ENCODE measurements around the gene DAAM2. TPM values are rescaled to one million over a fixed set of nuclear protein-coding genes. Genes with fewer than 3 reads are reported as not detected.

The DAAM2 gene
- total and polyA plus RNA-seq, 2 donors (not counting 3 experiments of a cell fraction or from before 2014, with no cell fraction given): 0.42 to 0.44 TPM

DNA sequence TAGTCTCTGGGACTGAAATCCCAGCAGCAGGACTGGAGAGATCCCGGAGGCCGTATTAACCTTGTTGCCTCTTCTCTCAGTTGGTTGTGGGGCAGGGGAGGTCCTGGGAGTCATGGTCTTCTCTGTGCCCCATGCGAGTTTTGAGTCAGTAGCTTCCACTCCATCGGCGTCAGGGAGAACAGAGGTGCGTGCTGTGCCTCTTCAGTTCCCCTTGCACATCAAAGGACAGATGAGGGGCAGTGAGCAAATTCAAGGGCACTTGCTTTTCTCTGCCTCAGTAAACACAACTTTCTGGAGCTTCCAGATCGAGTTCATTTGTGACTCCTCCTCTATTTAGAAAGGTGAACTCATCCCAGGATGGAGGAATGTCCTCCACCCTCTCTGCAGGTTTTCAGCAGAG, 93.5 kb downstream of the DAAM2 start:
- no peaks in the 10 kb centered on the region for H3K9me3 ChIP-seq (replicated peaks; ENCODE audit: control insufficient read depth, insufficient read depth, low read length)
- FAIRE-seq (no peak), DNase-seq (ENCODE audit: low read depth, low spot score) (no peak)
- no peaks in the 10 kb centered on the region for H3K9me1 ChIP-seq (replicated peaks; ENCODE audit: control insufficient read depth, extremely low read depth, insufficient read depth, low read length)
- H2AFZ ChIP-seq (ENCODE audit: low read depth, low read length): no peak overlapping the region
- H3K9ac ChIP-seq (replicated peaks; ENCODE audit: extremely low read depth, insufficient read depth, low read length): no peak overlapping the region
- H3K4me1 ChIP-seq (ENCODE audit: control insufficient read depth, extremely low read depth, insufficient read depth, low read length): peaks cover 32% of the 10 kb centered on the region
- POLR2A ChIA-PET: no interaction called here
- no peaks in the 10 kb centered on the region for H4K20me1 ChIP-seq (replicated peaks; ENCODE audit: control insufficient read depth, extremely low read depth, insufficient read depth, low read length)
- H3K27ac ChIP-seq (ENCODE audit: insufficient read depth, low read depth, low read length): no peak overlapping the region
- dilution Hi-C loops (cut with MboI; ENCODE audit: extremely low pct_ligation_motif_present, low sequenced_read_pairs) (no loop called here), intact Hi-C loops (cut with micrococcal nuclease) (loop anchor here (5.0 to 10.0 kb wide), 3 partner anchors 161 to 1109 kb away; partner anchors contain the start of gene KIF6)
- H3K4me2 ChIP-seq (ENCODE audit: insufficient read depth, low read length): no peak overlapping the region
- H3K36me3 ChIP-seq (ENCODE audit: control insufficient read depth in 2 of 2, extremely low read depth in 1 of 2, insufficient read depth in 2 of 2, low read length in 2 of 2): no peaks in the 10 kb centered on the region
- TF ChIP-seq, protein P1, sequence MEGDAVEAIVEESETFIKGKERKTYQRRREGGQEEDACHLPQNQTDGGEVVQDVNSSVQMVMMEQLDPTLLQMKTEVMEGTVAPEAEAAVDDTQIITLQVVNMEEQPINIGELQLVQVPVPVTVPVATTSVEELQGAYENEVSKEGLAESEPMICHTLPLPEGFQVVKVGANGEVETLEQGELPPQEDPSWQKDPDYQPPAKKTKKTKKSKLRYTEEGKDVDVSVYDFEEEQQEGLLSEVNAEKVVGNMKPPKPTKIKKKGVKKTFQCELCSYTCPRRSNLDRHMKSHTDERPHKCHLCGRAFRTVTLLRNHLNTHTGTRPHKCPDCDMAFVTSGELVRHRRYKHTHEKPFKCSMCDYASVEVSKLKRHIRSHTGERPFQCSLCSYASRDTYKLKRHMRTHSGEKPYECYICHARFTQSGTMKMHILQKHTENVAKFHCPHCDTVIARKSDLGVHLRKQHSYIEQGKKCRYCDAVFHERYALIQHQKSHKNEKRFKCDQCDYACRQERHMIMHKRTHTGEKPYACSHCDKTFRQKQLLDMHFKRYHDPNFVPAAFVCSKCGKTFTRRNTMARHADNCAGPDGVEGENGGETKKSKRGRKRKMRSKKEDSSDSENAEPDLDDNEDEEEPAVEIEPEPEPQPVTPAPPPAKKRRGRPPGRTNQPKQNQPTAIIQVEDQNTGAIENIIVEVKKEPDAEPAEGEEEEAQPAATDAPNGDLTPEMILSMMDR (IDR thresholded peaks at IDR 0.05; ENCODE audit: extremely low read depth in 1 of 2, insufficient read depth in 1 of 2, low read depth in 1 of 2, low read length in 2 of 2): no peak
- TF ChIP-seq POLR2A (IDR thresholded peaks at IDR 0.05; ENCODE audit: low read depth, low read length): no peak
- TF ChIP-seq POLR2AphosphoS5 (IDR thresholded peaks at IDR 0.05; ENCODE audit: insufficient read depth, low read depth, low read length): no peak
- TF ChIP-seq MYC (IDR thresholded peaks at IDR 0.05; ENCODE audit: low read depth, low read length): no peak
- CTCF ChIA-PET: interaction anchor here (13.2 kb wide), 1 partner anchor 20 kb away, joined by 313 read pairs; no protein-coding TSS in a partner anchor
- BruUV-seq (replicated peaks): no TSS peak
- no peaks in the 10 kb centered on the region for H3K79me2 ChIP-seq (ENCODE audit: control insufficient read depth, insufficient read depth, low read length)
- H3K4me3 ChIP-seq (replicated peaks in 1 of 3; ENCODE audit: insufficient read depth in 1 of 3, low read depth in 1 of 3, low read length in 3 of 3): no peak overlapping the region
- no peaks in the 10 kb centered on the region for H3K27me3 ChIP-seq (ENCODE audit: control insufficient read depth in 2 of 2, insufficient read depth in 2 of 2, low read length in 2 of 2)

DNA sequence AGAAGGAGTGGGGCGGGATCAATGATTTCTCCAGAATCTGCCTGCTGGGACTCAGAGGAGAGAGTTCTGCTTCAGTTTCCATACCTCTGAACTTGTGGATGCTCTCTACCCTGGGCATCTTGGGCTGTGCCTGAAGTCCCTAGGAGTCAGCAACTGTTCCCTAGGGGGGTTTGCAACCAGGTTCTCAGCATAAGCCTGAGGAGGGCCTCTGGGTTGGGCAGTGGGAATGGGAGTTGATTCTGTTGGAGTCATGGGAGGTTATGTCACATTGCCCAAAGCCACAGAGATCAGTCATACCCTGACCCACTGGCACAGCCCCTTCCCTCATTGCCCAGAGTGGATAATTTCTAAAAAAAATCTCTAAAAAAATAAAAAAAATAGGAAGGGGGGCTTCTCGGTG, 94.7 kb downstream of the DAAM2 start:
- H3K9me1 ChIP-seq (replicated peaks; ENCODE audit: control insufficient read depth, extremely low read depth, insufficient read depth, low read length): no peaks in the 10 kb centered on the region
- H3K9ac ChIP-seq (replicated peaks; ENCODE audit: extremely low read depth, insufficient read depth, low read length): no peak overlapping the region
- H3K4me2 ChIP-seq (ENCODE audit: insufficient read depth, low read length): no peak overlapping the region
- BruUV-seq (replicated peaks): no TSS peak
- DNase-seq (ENCODE audit: low read depth, low spot score) (no peak), FAIRE-seq (no peak)
- H3K4me1 ChIP-seq (ENCODE audit: control insufficient read depth, extremely low read depth, insufficient read depth, low read length): peaks cover 32% of the 10 kb centered on the region
- H3K9me3 ChIP-seq (replicated peaks; ENCODE audit: control insufficient read depth, insufficient read depth, low read length): no peaks in the 10 kb centered on the region
- intact Hi-C loops (cut with micrococcal nuclease) (loop anchor here (1.0 to 10.0 kb wide), 4 partner anchors 22 to 1108 kb away; partner anchors contain the start of gene KIF6), dilution Hi-C loops (cut with MboI; ENCODE audit: extremely low pct_ligation_motif_present, low sequenced_read_pairs) (no loop called here)
- POLR2A ChIA-PET: no interaction called here
- H3K4me3 ChIP-seq (replicated peaks in 1 of 3; ENCODE audit: insufficient read depth in 1 of 3, low read depth in 1 of 3, low read length in 3 of 3): no peak overlapping the region
- no peak for TF ChIP-seq POLR2A (IDR thresholded peaks at IDR 0.05; ENCODE audit: low read depth, low read length)
- TF ChIP-seq, protein P2, sequence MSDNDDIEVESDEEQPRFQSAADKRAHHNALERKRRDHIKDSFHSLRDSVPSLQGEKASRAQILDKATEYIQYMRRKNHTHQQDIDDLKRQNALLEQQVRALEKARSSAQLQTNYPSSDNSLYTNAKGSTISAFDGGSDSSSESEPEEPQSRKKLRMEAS (IDR thresholded peaks at IDR 0.05; ENCODE audit: insufficient read depth, insufficient read length): no peak
- no peak for TF ChIP-seq MYC (IDR thresholded peaks at IDR 0.05; ENCODE audit: low read depth, low read length)
- TF ChIP-seq, protein P1 (IDR thresholded peaks at IDR 0.05; ENCODE audit: extremely low read depth in 1 of 2, insufficient read depth in 1 of 2, low read depth in 1 of 2, low read length in 2 of 2): no peak
- no peak for TF ChIP-seq POLR2AphosphoS5 (IDR thresholded peaks at IDR 0.05; ENCODE audit: insufficient read depth, low read depth, low read length)
- TF ChIP-seq JUN (IDR thresholded peaks at IDR 0.05; ENCODE audit: borderline replicate concordance, insufficient read depth, insufficient read length, low read depth): no peak
- TF ChIP-seq GATA2 (IDR thresholded peaks at IDR 0.05; ENCODE audit: insufficient read depth, insufficient read length, low read depth, low read length): no peak
- no peak for TF ChIP-seq FOS (IDR thresholded peaks at IDR 0.05; ENCODE audit: borderline replicate concordance, insufficient read depth, low read length)
- TF ChIP-seq EZH2 (IDR thresholded peaks at IDR 0.05; ENCODE audit: borderline replicate concordance, low read depth, low read length, severe bottlenecking): no peak
- peak overlapping the region; percentile 86 for H3K27ac ChIP-seq (ENCODE audit: insufficient read depth, low read depth, low read length)
- CTCF ChIA-PET: interaction anchor here (1.0 to 13.2 kb wide), 2 partner anchors 21 to 509 kb away, joined by 3 to 313 read pairs; no protein-coding TSS in a partner anchor
- H3K79me2 ChIP-seq (ENCODE audit: control insufficient read depth, insufficient read depth, low read length): no peaks in the 10 kb centered on the region
- no peaks in the 10 kb centered on the region for H4K20me1 ChIP-seq (replicated peaks; ENCODE audit: control insufficient read depth, extremely low read depth, insufficient read depth, low read length)
- no peaks in the 10 kb centered on the region for H3K36me3 ChIP-seq (ENCODE audit: control insufficient read depth in 2 of 2, extremely low read depth in 1 of 2, insufficient read depth in 2 of 2, low read length in 2 of 2)
- no peak overlapping the region for H2AFZ ChIP-seq (ENCODE audit: low read depth, low read length)
- H3K27me3 ChIP-seq (ENCODE audit: control insufficient read depth in 2 of 2, insufficient read depth in 2 of 2, low read length in 2 of 2): no peaks in the 10 kb centered on the region
